Testis (tissue), 2 donors: ENCODE data around the gene SCIN.

Source experiments
- POLR2A ChIP-seq: fragments of 450-650 bp; IDR thresholded peaks from one replicate; pipeline ENCODE4 v1.6.1; 2017; ENCODE audit warnings: antibody characterized with exemption, mild to moderate bottlenecking, moderate library complexity
- TF ChIP-seq, protein P1 (sequence below), 3 experiments: fragments of 450-650 bp in 2 of 3; fragments of 200-600 bp in 1 of 3; sonication (generic) in 1 of 3; IDR thresholded peaks; one replicate each; pipeline ENCODE4 v1.5.1; 2016 to 2019; ENCODE audit warnings: antibody characterized with exemption in 3 of 3, mild to moderate bottlenecking in 2 of 3, moderate library complexity in 1 of 3

DNA sequence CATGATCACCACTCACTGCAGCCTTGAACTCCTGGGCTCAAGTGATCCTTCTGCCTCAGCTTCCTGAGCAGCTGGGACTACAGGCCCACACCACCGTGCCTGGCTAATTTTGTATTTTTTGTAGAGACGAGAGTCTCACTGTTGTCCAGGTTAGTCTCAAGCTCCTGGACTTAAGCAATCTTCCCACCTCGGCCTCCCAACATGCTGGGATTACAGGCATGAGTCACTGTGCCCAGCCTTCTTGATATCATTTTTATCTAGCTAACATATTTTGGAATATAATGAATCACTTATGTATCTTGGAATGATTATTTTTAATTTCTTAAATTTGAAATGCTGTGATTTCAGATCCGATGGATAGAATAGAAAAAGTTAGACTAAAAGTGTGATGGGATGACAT is 135.4 kb downstream of the SCIN start:
- TF ChIP-seq, protein P1, sequence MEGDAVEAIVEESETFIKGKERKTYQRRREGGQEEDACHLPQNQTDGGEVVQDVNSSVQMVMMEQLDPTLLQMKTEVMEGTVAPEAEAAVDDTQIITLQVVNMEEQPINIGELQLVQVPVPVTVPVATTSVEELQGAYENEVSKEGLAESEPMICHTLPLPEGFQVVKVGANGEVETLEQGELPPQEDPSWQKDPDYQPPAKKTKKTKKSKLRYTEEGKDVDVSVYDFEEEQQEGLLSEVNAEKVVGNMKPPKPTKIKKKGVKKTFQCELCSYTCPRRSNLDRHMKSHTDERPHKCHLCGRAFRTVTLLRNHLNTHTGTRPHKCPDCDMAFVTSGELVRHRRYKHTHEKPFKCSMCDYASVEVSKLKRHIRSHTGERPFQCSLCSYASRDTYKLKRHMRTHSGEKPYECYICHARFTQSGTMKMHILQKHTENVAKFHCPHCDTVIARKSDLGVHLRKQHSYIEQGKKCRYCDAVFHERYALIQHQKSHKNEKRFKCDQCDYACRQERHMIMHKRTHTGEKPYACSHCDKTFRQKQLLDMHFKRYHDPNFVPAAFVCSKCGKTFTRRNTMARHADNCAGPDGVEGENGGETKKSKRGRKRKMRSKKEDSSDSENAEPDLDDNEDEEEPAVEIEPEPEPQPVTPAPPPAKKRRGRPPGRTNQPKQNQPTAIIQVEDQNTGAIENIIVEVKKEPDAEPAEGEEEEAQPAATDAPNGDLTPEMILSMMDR (IDR thresholded peaks at IDR 0.05): no peak
- TF ChIP-seq POLR2A: no peak
